GM21529 (cell line): ENCODE results near the gene LTF.
"Not testable (repeated sequence)": the region's sequence is repeated elsewhere in the genome, so short reads cannot be mapped to it uniquely, and the experiment has no call there.

Experiments
- ATAC-seq: cut with Tn5 transposase; IDR thresholded peaks from one replicate; pipeline ENCODE4 v1.9.1; 2021; ENCODE audit not compliant: unreplicated experiment

Gene LTF

DNA sequence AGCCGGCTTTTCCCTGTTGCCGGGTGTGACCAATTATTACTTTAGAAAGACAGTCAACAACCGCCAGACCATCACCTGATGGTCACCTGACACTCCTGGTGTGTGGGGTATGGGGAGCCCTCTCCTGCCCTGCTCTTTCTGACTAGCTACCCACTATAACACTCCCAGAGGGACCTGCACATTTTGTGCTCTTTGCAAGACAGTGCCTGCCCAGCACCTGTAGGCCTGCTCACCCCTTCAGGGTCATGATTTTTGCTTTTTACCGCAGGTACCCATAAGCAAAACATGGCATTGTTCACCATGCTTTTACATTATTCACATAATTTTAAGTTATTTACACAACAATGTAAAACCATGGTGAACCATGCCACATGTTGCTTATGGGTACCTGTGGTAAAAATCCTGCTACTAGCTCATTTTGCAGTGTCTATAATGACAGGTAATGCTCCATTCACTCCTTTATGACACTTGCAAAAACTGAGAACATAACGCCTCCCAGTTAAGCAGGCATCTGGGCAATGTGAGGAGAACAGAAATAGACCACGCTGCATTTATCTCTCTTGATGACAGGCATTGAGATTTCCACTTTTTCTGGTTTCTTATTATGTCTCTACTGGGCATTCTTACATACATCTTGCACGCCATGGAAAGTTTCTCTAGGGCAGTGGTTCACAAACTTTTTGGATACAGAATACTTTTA, 47.7 kb downstream of the LTF start:
- no peak for ATAC-seq

DNA sequence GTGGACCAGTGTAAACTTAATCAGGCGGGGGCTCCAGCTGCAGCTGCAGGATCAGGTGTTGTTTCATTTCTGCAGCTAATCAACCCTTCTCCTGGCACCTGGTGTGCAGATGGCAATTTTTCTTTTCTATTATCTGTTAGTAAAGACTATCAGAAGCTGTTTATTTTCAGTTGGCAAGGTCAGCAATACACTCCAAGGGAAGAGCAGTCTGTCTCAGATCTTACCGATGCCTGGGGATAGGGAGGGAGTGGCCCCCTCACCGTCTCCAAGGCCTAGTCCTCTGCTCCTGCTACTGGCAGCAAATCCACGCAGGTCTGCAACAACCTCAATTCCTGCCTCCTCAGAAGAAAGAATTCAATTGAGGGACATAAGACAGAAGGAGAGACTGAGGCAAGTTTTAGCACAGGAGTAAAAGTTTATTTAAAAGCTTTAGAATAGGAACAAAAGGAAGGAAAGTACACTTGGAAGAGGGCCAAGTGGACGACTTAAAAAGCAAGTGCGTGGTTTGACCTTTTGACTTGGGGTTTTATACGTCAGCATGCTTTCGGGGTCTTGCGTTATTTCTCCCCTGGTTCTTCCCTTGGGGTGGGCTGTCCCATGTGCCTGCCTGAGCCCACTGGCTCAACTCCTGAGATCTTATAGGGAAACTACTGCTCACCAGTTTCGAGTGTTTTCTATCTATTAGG, 48.4 kb downstream of the LTF start:
- ATAC-seq, result no peak

DNA sequence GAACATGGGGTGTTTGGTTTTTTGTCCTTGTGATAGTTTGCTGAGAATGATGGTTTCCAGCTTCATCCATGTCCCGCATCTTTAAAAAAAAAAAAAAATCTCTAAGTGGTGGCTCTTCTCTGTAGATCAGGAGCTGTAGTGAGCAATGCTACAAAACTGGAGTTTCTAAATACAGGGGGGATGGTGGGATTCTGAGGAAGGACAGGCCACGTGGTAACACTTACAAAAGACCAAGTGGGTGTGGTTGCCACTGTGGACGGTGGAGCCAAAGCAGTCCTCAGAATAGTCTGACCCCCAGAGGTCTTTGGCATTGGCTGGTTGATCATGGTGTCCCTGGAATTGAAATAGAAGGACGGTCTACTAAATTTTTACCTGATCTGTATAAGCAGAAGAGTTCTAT, 50.0 kb downstream of the LTF start:
- ATAC-seq, result no peak

DNA sequence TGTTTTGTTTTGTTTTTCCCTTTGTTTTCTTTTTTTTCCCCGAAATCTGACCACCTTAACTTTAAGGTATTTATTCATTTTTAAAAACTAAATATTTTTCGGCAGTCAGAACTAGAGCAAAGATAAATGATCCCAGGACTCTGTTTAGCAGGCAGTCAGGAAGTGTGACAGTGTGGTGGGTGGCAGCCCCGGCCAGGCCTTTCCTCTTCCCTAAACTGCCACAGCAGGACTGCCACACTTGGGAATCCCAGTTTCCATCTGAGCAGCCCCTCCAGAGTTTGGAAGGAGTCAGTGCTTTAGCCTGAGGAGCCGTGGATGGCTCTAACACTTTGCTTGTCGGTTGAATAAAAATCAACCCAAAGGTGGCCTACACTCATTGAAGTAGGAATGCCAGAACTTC, 50.8 kb downstream of the LTF start:
- ATAC-seq, result no peak

DNA sequence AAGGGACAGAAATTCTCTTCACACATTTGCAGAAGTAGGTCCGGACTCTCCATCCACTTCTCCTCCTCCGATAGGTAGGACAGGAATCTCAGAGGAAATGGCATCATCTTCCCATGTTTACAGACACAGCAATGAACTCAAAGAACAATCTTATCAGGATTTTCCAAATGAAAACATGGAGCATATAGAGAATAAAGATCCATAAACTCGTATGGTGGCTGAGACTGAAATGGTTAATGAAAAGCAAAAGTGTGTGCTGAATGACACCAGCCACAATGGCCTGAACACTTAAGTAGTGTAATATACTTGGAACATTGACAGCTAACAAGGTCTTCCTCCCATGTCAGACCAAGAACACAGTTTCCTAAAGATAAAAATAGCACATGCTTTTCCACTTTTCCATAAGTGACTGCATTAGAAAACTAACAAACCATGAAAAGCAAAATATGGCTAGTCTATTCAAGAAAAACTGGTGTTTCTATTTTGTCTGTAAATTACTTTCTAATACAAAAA, 51.9 kb downstream of the LTF start:
- no peak for ATAC-seq

DNA sequence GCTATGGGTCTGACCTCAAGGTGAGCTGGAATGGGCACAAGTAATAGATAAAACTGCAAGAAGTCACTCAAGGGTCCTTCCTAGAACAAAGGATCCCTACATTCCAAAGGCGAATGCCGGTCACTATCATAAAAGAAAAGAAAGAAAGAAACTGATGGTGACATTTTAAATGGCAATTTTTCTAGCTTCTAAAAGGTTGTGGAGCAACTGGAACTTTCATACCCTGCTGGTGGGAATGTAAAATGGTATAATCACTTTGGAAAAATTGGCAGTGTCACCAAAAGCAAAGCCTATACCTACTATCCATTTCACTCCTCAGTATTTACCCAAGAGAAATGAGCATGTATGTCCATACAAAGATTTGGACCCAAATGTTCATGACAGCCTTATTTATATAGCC, 53.4 kb downstream of the LTF start:
- ATAC-seq, result no peak

DNA sequence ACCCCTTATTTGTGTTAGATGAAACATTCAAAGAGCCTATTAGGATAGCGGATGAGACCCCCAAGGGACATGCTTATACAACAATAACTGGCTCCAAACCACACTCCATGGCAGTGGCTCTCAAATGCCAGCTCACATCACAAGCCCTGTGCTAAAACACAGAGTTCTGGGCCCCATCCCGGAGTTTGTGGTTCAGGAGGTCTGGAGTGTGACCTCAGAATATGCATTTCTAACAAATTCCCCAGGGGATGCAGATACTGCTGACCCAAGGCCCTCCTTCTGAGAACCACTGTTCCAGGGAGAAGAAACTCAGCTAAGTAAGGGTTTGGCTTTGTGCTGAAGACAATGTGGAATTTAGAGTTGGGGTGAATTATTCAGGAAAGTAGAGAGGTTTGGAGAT, 54.0 kb downstream of the LTF start:
- ATAC-seq, result no peak

DNA sequence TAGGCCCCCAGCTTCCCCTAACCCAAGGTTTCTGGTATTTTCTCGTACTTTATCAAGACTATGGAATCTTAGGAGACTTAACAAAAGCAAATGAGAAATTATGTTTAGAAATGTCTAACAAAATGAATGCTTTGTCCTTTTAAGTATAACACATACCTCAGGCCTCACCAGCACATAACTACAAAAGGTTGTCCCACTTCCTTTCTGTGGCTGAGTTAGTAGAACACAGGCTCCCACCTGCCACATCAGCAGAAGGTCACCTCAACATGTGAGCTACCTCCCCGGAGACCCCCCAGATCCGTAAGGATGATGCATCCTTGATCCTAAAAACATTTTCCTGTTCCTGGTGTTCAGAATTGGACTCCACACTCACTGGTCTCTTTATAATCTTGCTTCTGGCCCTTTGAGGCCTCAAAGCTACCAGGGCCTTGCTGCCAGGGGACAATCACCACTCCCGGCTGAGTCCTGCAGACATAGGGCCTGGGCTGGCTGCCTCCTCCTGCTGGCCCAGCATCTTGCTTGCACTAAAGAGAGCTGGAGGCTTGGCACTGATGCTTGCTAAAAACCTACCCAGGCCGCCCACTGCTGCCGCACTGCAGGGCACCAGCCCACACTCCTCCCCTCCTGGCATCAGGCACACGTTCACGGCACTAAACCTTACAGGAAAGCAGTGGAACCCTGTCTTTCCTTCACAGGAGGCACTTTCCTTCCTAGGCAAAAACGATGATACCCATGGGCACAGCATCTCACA, 54.8 kb downstream of the LTF start:
- ATAC-seq, result no peak

DNA sequence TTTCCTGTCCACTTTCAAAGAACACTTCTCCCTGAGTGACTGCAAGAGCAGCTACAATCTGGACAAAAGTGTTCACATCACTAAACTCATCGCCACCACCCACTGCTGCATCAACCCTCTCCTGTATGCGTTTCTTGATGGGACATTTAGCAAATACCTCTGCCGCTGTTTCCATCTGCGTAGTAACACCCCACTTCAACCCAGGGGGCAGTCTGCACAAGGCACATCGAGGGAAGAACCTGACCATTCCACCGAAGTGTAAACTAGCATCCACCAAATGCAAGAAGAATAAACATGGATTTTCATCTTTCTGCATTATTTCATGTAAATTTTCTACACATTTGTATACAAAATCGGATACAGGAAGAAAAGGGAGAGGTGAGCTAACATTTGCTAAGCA, 55.9 kb downstream of the LTF start:
- ATAC-seq, result no peak

DNA sequence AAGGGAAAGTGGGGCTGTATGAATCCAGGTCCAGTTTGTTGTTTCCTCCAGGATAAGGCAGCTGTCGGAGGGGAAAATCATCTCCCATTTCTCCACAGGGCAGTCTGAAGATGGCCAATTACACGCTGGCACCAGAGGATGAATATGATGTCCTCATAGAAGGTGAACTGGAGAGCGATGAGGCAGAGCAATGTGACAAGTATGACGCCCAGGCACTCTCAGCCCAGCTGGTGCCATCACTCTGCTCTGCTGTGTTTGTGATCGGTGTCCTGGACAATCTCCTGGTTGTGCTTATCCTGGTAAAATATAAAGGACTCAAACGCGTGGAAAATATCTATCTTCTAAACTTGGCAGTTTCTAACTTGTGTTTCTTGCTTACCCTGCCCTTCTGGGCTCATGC, 56.7 kb downstream of the LTF start:
- ATAC-seq, result no peak

DNA sequence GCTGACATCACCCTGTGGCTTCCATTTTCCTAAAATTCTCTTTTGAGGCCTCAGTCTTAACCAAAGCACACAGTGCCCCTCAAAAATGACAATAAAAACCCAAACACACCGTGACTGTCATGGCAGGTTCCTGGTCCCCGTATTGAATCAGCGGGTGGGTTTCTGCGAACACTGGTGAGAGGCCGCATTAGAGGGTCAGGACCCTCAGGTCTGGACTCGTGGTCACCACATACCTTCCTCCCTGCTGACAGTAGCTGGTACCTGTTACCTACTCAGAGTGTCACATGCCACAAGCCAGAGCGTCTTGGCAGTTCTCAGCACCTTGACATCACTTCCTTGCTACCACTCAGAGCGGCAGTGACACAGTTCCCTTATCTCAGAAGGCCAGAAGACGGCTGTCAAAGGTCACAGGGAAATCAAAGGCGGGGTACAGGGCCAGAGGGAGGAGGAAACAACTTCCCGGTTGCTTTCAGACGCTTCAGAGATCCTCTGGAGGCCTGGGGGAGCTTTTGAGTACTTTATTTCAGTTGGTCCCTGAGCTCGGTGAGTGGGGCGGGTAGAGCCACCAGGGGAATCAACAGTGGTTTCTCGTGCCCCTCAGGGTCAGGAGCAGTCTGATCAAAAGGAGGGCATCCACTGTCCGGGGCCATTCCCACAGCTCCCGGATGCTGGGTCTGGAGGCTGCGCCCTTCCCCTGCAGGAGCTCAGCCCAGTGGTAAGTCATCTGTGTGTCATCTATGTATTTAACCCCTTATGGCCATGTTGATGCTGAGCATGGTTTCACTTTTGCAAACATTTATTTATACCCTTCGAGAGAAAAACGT, 57.7 kb downstream of the LTF start, which contains the start of the genes CCR5AS and CCRL2:
TSS of gene CCR5AS (minus strand) at position 279 of the 824 bp plus-strand sequence.
TSS of gene CCRL2 (plus strand) at position 472 of the 824 bp plus-strand sequence. CDS start 821 bp downstream, outside the sequence.
- no peak for ATAC-seq

DNA sequence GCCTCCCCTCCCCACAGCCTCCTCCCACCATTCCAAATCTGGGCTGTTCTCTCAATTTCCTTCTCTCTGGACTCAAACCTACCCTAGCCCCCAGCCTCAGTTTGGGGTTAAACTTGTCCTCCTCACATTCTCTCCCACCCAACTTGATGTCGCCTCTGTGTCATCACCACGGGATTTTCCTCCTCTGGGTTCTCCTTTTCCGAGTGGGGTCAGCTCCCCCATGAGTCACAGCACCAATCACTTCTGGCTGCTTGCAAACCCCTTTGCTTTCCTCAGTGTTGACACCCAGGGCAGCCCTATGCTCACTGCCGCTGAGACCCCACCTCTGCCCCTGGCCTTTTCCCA, 58.3 kb downstream of the LTF start:
- ATAC-seq, result no peak

DNA sequence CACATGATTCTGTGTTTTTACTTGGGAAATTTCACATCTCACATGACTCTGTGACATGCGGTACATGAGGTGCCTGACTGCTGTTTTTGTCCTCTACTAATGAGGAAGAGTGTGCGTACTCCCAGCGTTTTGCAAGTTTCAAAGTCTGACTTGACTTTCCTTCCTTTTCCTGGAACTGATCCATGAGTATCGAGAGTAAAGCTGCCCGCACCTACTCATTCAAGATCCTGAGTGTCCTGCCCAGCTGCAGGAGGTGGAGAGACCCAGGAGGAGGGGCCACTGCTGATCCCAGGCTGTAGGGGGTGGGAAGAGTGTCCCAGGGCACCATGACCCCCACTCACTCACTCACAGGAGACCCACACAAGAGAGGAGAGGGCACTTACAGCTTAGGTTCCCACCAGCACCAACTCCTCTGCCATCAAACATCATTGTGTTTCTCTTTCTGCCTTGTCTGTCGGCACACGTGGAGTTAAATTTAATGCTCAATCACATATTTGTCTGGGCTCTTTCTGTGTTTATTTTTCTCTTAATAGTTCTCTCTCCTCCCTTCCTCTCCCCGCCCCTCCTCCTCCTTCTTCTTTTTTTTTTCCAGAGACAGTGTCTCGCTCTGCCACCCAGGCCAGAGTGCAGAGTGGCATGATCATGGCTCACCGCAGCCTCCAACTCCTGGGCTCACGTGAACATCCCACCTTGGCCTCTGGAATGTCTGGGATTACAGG, 59.2 kb downstream of the LTF start:
- no peak for ATAC-seq

DNA sequence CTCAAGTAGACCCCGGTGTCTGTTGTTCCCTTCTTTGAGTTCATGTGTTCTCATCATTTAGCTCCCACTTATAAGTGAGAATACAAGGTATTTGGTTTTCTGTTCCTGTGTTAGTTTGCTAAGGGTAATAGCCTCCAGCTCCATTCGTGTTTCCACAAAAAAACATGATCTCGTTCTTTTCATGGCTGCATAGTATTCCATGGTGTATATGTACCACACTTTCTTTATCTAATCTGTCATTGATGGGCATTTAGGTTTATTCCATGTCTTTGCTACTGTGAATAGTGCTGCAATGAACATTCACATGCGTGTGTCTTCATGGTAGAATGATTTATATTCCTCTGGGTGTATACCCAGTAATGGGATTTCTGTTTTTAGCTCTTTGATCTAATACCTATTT, 61.8 kb downstream of the LTF start:
- ATAC-seq, result not testable (repeated sequence)

DNA sequence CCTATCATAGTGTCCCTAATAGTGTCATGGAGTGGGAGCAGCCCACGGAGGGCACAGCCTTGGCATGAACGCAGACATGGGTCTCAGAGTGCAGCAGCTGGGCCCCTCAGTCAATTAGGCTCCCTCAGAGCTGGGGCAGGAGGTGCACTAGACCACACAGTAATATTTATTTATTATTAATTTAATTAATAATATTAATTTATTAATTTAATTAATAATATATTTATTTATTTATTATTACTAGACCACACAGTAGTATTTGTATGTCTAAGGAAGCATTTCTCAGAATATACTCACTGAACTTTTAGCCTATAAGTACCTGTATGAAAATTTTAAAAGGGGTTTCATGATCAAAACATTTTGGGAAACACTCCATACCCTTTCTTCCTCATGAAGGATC, 63.1 kb downstream of the LTF start:
- no peak for ATAC-seq

DNA sequence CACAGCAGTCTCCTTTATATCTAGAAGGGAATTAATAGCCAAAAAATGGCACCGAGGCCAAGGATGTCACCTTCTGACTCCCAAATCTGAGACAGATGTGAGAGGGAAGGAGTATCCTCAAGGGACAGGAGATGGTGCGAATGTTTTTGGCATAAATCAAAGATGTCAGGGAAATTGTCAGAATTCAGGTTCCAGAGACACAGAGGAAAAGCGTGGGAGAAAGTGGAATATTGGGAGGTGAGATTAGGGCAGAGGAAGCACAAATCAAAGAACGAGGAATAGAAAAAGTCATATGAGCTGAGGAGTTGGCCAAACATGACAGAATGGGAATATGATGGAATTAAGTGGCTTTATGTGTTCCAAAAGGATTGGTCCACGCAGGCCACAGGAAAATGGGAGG, 63.9 kb downstream of the LTF start:
- ATAC-seq, result no peak

DNA sequence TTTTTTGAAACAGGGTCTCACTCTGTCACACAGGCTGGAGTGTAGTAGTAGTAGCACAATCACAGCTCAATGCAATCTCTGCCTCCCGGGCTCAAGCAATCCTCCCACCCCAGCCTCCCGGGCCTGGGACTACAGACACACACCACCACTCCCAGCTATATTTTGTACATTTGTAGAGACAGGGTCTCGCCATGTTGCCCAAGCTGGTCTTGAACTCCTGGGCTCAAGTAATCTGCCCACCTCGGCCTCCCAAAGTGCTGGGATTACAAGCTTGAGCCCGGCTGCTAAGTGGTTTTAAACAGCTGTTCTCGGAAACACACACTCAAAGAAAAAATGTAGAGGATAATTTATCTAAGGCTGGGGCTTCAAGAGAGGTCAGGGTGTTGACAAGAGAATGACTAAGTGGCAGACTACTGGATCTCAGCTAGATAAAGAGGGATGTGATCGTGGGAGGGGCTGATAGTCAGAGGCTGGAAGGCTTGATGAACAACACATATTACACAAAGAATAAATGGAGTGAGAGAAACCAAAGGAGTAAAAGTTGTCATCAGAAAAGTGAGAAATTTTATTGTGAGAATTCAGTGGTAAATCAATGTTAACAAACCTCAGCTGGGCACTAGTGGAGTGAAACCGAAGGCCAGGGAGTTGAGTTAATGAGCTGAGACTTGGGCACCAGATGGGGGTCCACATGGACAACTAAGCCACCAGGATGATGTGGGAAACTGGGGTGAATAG, 64.5 kb downstream of the LTF start:
- no peak for ATAC-seq

DNA sequence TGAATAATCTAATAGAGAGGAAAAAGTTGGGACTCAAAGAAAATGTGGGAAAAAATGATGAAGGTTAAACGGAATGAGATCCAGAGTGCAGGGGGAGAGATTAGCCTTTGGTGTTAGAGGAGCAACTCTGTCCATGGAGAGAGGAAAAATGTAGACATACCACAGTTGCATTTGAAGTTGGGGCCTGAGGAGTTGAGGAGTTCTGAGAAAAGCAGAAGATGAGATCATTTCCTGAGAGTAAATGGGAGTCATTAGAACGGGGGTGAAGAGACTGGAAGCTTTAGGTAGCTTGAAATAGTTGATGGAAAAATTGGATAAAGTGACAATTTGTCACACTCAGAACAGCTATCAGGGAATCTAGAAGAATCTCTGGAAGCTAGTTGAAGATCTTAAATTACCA, 65.1 kb downstream of the LTF start:
- no peak for ATAC-seq

DNA sequence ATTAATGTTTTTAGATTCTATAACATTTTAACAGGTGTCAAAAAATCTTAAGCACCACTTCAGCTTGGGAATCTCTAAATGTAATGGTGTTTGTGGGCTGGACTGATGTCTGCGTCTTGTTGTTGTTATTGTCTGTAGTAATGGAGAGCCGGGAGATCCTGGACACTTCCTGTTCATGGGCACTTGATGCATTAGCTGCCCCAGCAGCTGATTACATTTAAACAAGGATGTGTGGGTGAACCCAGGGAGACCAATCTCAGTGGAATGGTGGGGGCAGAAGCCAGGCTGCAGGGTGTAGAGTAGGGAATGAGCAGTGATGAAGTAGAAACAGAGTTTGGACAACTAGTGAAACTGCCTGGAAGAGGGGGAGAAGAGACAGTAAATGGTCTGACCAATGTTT, 65.6 kb downstream of the LTF start:
- ATAC-seq, result no peak
